HG03108 (cell line): Measurements from ENCODE around the gene KCTD12.

Experiments
- ATAC-seq: cut with Tn5 transposase; IDR thresholded peaks from one replicate; pipeline ENCODE4 v1.9.1; 2021; ENCODE audit warnings: moderate library complexity; ENCODE audit not compliant: unreplicated experiment

The KCTD12 gene

DNA sequence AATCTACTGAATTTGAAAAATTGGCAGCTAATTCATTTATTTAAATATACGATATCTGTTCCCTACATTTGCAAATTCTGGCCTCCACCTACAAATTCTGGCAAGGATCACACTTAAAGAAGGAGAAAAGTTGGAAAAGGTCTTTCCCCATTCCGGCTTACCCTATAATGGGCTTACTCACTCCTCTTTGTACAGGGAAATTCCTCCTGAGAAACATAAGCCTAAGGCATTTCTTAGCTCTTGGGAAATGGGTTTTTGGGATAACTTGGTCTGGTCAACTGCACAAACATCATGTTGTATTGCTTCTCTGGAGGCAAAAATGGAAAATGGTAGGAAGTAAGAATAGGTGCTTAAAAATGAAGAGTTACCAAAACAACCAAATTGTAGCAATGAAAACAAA, 25.5 kb downstream of the KCTD12 start:
- ATAC-seq: no peak

DNA sequence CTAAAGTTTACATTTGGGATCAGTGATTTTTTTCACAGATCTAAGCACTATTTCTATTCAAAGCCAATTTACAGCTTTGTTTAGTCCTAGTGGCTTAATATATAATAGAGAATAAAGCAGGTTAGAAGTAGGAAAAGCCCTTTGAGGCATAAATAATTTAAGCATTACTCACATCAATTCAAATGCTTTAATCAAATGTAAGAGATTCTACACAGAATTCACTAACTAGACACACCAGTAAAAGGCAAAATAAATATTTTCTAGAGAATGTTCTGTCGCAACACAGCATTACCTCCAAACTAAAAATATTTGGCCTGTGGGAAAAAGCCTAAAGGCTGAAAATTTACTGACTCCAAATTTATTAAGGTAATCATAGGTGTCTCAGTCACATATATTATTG, 31.3 kb downstream of the KCTD12 start:
- no peak for ATAC-seq

GRCh38 chr13:76853921-76854608, 32.1 kb downstream of the KCTD12 start:
- ATAC-seq: no peak

- no peak for ATAC-seq
These were observed 32.7 kb downstream of the KCTD12 start for GRCh38 chr13:76853481-76853880.

- ATAC-seq: no peak
These were observed 33.2 kb downstream of the KCTD12 start for GRCh38 chr13:76852986-76853385.

- no peak for ATAC-seq
These were observed 34.2 kb downstream of the KCTD12 start for GRCh38 chr13:76851961-76852360.

DNA sequence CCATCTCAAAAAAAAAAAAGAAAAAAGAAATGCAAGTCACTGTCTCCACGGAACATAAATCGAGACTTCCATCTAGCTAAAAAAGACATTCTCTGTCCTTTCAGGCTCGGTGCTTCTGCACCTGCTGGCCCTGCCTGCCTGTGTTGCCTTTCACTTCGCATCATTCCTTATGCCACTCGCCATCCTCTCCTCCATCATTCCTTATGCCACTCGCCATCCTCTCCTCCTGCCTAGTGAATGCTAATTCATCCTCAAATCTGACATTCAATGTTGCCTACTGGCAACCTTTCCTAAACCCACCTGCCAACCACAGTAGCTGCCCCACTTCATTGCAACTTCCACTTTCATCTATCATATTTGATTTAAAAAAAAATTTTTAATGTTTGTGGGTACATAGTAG, 36.7 kb downstream of the KCTD12 start:
- no peak for ATAC-seq

DNA sequence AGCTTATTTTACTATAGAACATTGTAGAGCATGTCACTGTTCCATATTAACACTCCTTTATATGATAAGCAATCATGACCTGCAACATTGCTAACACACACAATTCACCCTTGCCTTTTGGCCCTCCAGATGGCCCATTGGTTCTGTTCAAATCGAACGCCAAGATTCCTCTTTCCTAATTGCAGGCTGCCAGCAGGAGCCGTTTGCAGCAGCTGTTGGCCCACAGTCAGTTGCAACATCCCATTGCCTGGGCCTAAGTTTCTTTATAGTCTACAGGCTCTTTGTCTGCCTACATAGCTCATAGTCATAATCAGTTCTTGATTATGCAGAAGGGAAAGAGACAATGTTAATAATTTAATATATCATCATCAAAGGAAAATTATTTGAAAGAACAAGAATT, 37.6 kb downstream of the KCTD12 start:
- ATAC-seq: no peak

DNA sequence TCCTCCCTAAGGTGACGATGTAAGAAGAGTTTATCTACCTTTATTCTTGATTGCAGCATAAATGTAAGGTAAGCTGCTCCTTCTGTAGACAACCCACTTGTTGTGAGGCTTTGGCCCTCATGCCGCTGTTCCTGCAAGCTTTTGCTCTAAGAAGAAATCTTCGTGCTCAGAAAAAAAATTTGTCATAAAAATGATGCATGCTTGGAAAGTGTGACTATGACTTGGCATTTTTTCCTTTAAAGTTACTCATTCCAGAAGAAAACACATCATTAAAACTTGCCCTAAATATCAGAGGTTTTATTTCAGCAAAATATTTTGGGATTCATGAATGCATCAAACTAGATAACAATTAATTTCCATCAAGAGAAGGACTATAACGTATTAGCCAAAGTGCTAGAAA, 39.8 kb downstream of the KCTD12 start:
- ATAC-seq: no peak

DNA sequence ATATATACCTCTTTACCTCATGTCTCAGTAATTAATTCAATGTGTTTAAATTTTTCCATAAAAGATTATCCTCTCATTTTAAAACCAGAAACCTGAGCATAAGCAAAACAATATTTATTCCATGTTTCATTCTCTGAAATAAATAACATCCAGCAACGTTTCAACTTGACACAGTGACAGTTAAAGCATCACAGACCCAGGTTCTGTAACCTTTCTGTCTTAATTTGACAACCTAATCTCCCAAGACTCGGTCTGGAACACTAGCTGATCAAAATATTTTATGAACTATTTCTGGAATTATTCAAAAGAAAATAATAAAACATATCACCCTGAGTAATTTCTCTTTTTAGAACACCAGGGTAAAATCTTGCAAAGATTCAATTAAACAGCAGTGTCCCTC, 40.3 kb downstream of the KCTD12 start:
- no peak for ATAC-seq

- no peak for ATAC-seq
These were observed 40.8 kb downstream of the KCTD12 start for GRCh38 chr13:76845367-76845766.

GRCh38 chr13:76837801-76838200, 48.4 kb downstream of the KCTD12 start:
- no peak for ATAC-seq

DNA sequence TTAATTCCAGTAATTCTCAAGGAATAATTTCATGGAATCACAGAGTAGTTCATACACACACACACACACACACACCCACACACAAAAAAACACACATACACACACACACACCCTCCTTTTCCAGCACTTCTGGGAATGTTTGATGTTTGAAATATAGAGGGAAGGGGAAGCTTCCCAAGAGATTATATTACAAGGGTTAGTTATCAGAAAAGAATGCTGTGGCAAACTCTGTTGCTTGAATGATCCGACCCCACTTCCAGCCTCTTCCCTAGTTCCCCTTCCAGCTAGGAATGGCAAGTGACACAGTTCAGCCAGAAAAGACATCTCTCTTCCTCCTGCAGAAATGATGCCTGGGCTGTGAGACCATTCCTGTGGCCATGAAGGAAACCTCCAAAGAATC, 49.9 kb downstream of the KCTD12 start:
- ATAC-seq: no peak

- ATAC-seq: no peak
These were observed 52.7 kb downstream of the KCTD12 start for GRCh38 chr13:76833441-76833954.

GRCh38 chr13:76832258-76832988, 53.8 kb downstream of the KCTD12 start:
- ATAC-seq: no peak

DNA sequence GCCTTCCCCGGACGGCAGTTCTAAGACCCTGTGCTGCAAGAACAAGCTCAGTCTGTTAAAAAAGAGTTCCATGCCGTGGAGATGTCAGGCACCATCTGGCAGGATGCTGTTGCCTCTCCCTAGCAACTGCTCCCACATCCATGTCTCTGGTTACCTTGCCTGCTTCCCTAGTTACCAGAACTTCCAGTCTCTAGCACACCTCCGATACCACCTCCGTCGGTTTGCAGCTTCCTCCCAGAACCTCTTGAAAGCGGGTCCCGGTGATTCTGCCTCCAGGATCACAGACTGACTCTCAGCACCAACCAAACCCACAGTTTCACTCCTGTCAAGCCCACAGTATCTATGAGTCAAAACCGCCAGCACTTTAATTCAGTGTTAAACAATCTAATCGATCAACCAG, 55.4 kb downstream of the KCTD12 start:
- no peak for ATAC-seq
